ENCODE results near the gene WDR20.
A peak's percentile ranks its signal among the peaks of the same experiment; 100 is the strongest.
"Not testable (repeated sequence)": the region's sequence is repeated elsewhere in the genome, so short reads cannot be mapped to it uniquely, and the experiment has no call there.

Gene WDR20

GRCh38 chr14:102131741-102132140, 8.0 kb upstream of the WDR20 start:
- Histone ChIP-seq H3K79me2 (ENCODE audit: control insufficient read depth, low read length) (no peaks in the 10 kb centered on the region), H3K4me2 (ENCODE audit: low read length) (no peak overlapping the region), H3F3A (ENCODE audit: control insufficient read depth, insufficient read depth) (no peaks in the 10 kb centered on the region), H3K27me3 (ENCODE audit: control insufficient read depth, low read length) (no peaks in the 10 kb centered on the region), H3K4me1 (ENCODE audit: control insufficient read depth, low read length) (no peaks in the 10 kb centered on the region), H3K9me2 (replicated peaks; ENCODE audit: control insufficient read depth, low read length) (no peaks in the 10 kb centered on the region), H3K4me3 (ENCODE audit: low read length) (no peak overlapping the region), H3K36me3 (ENCODE audit: control insufficient read depth, low read length) (no peaks in the 10 kb centered on the region), H3K9me3 (ENCODE audit: control insufficient read depth, insufficient read depth, low read length) (no peaks in the 10 kb centered on the region), H3K27ac (ENCODE audit: low read depth, low read length) (no peak overlapping the region), H4K20me1 (ENCODE audit: control insufficient read depth, insufficient read depth, low read depth, low read length) (no peaks in the 10 kb centered on the region)
- TF ChIP-seq CTCF (IDR thresholded peaks at IDR 0.05; ENCODE audit: low read depth, low read length, poor library complexity, severe bottlenecking) (no peak), EZH2phosphoT487 (IDR thresholded peaks at IDR 0.05; ENCODE audit: borderline replicate concordance, low read length) (no peak)

- not testable (repeated sequence) for H3K4me1 ChIP-seq (ENCODE audit: control insufficient read depth, low read length); H4K20me1 ChIP-seq (ENCODE audit: control insufficient read depth, insufficient read depth, low read depth, low read length); H3K4me2 ChIP-seq (ENCODE audit: low read length); H3K36me3 ChIP-seq (ENCODE audit: control insufficient read depth, low read length); H3K9me3 ChIP-seq (ENCODE audit: control insufficient read depth, insufficient read depth, low read length); H3K4me3 ChIP-seq (ENCODE audit: low read length); H3K27ac ChIP-seq (ENCODE audit: low read depth, low read length); H3K79me2 ChIP-seq (ENCODE audit: control insufficient read depth, low read length); H3K27me3 ChIP-seq (ENCODE audit: control insufficient read depth, low read length); H3K9me2 ChIP-seq (replicated peaks; ENCODE audit: control insufficient read depth, low read length); H3F3A ChIP-seq (ENCODE audit: control insufficient read depth, insufficient read depth)
Measured at GRCh38 chr14:102134021-102134420, 5.7 kb upstream of the WDR20 start.

GRCh38 chr14:102134719-102135118, 5.0 kb upstream of the WDR20 start:
- not testable (repeated sequence) for H3K4me2 ChIP-seq (ENCODE audit: low read length); H3K27me3 ChIP-seq (ENCODE audit: control insufficient read depth, low read length); H3F3A ChIP-seq (ENCODE audit: control insufficient read depth, insufficient read depth); H4K20me1 ChIP-seq (ENCODE audit: control insufficient read depth, insufficient read depth, low read depth, low read length); H3K36me3 ChIP-seq (ENCODE audit: control insufficient read depth, low read length); H3K4me1 ChIP-seq (ENCODE audit: control insufficient read depth, low read length); H3K4me3 ChIP-seq (ENCODE audit: low read length); H3K9me2 ChIP-seq (replicated peaks; ENCODE audit: control insufficient read depth, low read length); H3K9me3 ChIP-seq (ENCODE audit: control insufficient read depth, insufficient read depth, low read length); H3K79me2 ChIP-seq (ENCODE audit: control insufficient read depth, low read length); H3K27ac ChIP-seq (ENCODE audit: low read depth, low read length)

- H3K27ac ChIP-seq (ENCODE audit: low read depth, low read length); H3K4me1 ChIP-seq (ENCODE audit: control insufficient read depth, low read length); H3K4me2 ChIP-seq (ENCODE audit: low read length); H3F3A ChIP-seq (ENCODE audit: control insufficient read depth, insufficient read depth); H3K27me3 ChIP-seq (ENCODE audit: control insufficient read depth, low read length); H4K20me1 ChIP-seq (ENCODE audit: control insufficient read depth, insufficient read depth, low read depth, low read length); H3K9me3 ChIP-seq (ENCODE audit: control insufficient read depth, insufficient read depth, low read length); H3K36me3 ChIP-seq (ENCODE audit: control insufficient read depth, low read length); H3K9me2 ChIP-seq (replicated peaks; ENCODE audit: control insufficient read depth, low read length); H3K4me3 ChIP-seq (ENCODE audit: low read length): not testable (repeated sequence)
- peaks cover 17% of the 10 kb centered on the region for H3K79me2 ChIP-seq (ENCODE audit: control insufficient read depth, low read length)
Measured at GRCh38 chr14:102135456-102135855, 4.2 kb upstream of the WDR20 start.

GRCh38 chr14:102138535-102138934, 1.2 kb upstream of the WDR20 start:
- Histone ChIP-seq H3K27ac (ENCODE audit: low read depth, low read length) (peak overlapping the region; percentile 35), H3K4me2 (ENCODE audit: low read length) (peak overlapping the region; percentile 96), H3F3A (ENCODE audit: control insufficient read depth, insufficient read depth) (no peaks in the 10 kb centered on the region), H3K4me1 (ENCODE audit: control insufficient read depth, low read length) (peaks cover 21% of the 10 kb centered on the region), H3K9me2 (replicated peaks; ENCODE audit: control insufficient read depth, low read length) (no peaks in the 10 kb centered on the region), H3K27me3 (ENCODE audit: control insufficient read depth, low read length) (no peaks in the 10 kb centered on the region), H3K9me3 (ENCODE audit: control insufficient read depth, insufficient read depth, low read length) (no peaks in the 10 kb centered on the region), H4K20me1 (ENCODE audit: control insufficient read depth, insufficient read depth, low read depth, low read length) (peaks cover 9% of the 10 kb centered on the region; the same call in 1 of the 2 replicates), H3K36me3 (ENCODE audit: control insufficient read depth, low read length) (peaks cover 11% of the 10 kb centered on the region), H3K4me3 (ENCODE audit: low read length) (peak overlapping the region; percentile 84), H3K79me2 (ENCODE audit: control insufficient read depth, low read length) (peaks cover 48% of the 10 kb centered on the region)
- no peak for TF ChIP-seq EZH2phosphoT487 (IDR thresholded peaks at IDR 0.05; ENCODE audit: borderline replicate concordance, low read length)
- TF ChIP-seq CTCF (IDR thresholded peaks at IDR 0.05; ENCODE audit: low read depth, low read length, poor library complexity, severe bottlenecking): no peak
